ENCODE results near the gene DCHS2. TPM values are rescaled to one million over a fixed set of nuclear protein-coding genes. Genes with fewer than 3 reads are reported as not detected.
A peak's percentile ranks its signal among the peaks of the same experiment; 100 is the strongest.

The DCHS2 gene
- total RNA-seq, 2 donors from 2014 or later, result not detected

GRCh38 chr4:154503598-154503997 lies 12.0 kb upstream of the DCHS2 start:
- Mint-ChIP-seq H3K27me3 (peaks cover 31% of the 10 kb centered on the region), H3K4me1 (no peaks in the 10 kb centered on the region), H3K27ac (no peak overlapping the region), H3K4me3 (no peak overlapping the region), H3K36me3 (ENCODE audit: low read depth) (no peaks in the 10 kb centered on the region), H3K9me3 (no peaks in the 10 kb centered on the region)
- no peak for ATAC-seq (replicated peaks)

- peaks cover 31% of the 10 kb centered on the region for H3K27me3 Mint-ChIP-seq
- no peak overlapping the region for H3K4me3 Mint-ChIP-seq
- H3K9me3 Mint-ChIP-seq, result no peaks in the 10 kb centered on the region
- H3K27ac Mint-ChIP-seq, result no peak overlapping the region
- no peak for ATAC-seq (replicated peaks)
- H3K36me3 Mint-ChIP-seq (ENCODE audit: low read depth), result no peaks in the 10 kb centered on the region
- H3K4me1 Mint-ChIP-seq, result no peaks in the 10 kb centered on the region
Observed at GRCh38 chr4:154502111-154502510, 10.5 kb upstream of the DCHS2 start.

GRCh38 chr4:154497889-154498288 lies 6.3 kb upstream of the DCHS2 start:
- ATAC-seq (replicated peaks), result no peak
- Mint-ChIP-seq H3K4me1 (no peaks in the 10 kb centered on the region), H3K36me3 (ENCODE audit: low read depth) (no peaks in the 10 kb centered on the region)

GRCh38 chr4:154495867-154496266 lies 4.3 kb upstream of the DCHS2 start:
- Mint-ChIP-seq H3K9me3 (no peaks in the 10 kb centered on the region), H3K4me3 (no peak overlapping the region)

More at GRCh38 chr4:154497889-154498288, 6.3 kb upstream of the DCHS2 start:
- H3K4me3 Mint-ChIP-seq, result no peak overlapping the region
- H3K9me3 Mint-ChIP-seq, result no peaks in the 10 kb centered on the region
- H3K27ac Mint-ChIP-seq, result no peak overlapping the region
- peaks cover 37% of the 10 kb centered on the region for H3K27me3 Mint-ChIP-seq

GRCh38 chr4:154492288-154492687 lies 689 bp upstream of the DCHS2 start:
- Mint-ChIP-seq H3K4me3 (peak overlapping the region; percentile 70), H3K36me3 (ENCODE audit: low read depth) (no peaks in the 10 kb centered on the region), H3K27me3 (peaks cover 47% of the 10 kb centered on the region), H3K4me1 (no peaks in the 10 kb centered on the region), H3K9me3 (no peaks in the 10 kb centered on the region), H3K27ac (no peak overlapping the region)
- no peak for ATAC-seq (replicated peaks)

More at GRCh38 chr4:154495867-154496266, 4.3 kb upstream of the DCHS2 start:
- Mint-ChIP-seq H3K36me3 (ENCODE audit: low read depth) (no peaks in the 10 kb centered on the region), H3K27ac (no peak overlapping the region), H3K27me3 (peaks cover 45% of the 10 kb centered on the region), H3K4me1 (no peaks in the 10 kb centered on the region)
- no peak for ATAC-seq (replicated peaks)

GRCh38 chr4:154490583-154491340 lies 837 bp downstream of the DCHS2 start:
- H3K9me3 Mint-ChIP-seq, result no peaks in the 10 kb centered on the region
- no peaks in the 10 kb centered on the region for H3K4me1 Mint-ChIP-seq
- ATAC-seq (replicated peaks), result peak; percentile 53
- H3K36me3 Mint-ChIP-seq (ENCODE audit: low read depth), result no peaks in the 10 kb centered on the region
- peak overlapping the region; percentile 70 for H3K4me3 Mint-ChIP-seq
- H3K27me3 Mint-ChIP-seq, result peaks cover 39% of the 10 kb centered on the region
- no peak overlapping the region for H3K27ac Mint-ChIP-seq

GRCh38 chr4:154490234-154490582 lies 1.4 kb downstream of the DCHS2 start:
- Mint-ChIP-seq H3K36me3 (ENCODE audit: low read depth) (no peaks in the 10 kb centered on the region), H3K4me1 (no peaks in the 10 kb centered on the region), H3K27me3 (peaks cover 37% of the 10 kb centered on the region), H3K9me3 (no peaks in the 10 kb centered on the region), H3K4me3 (peak overlapping the region; percentile 70), H3K27ac (no peak overlapping the region)
- no peak for ATAC-seq (replicated peaks)

GRCh38 chr4:154489558-154490233 lies 1.9 kb downstream of the DCHS2 start:
- Mint-ChIP-seq H3K9me3 (no peaks in the 10 kb centered on the region), H3K36me3 (ENCODE audit: low read depth) (no peaks in the 10 kb centered on the region), H3K27ac (no peak overlapping the region), H3K27me3 (peaks cover 34% of the 10 kb centered on the region), H3K4me3 (no peak overlapping the region), H3K4me1 (no peaks in the 10 kb centered on the region)
- no peak for ATAC-seq (replicated peaks)

GRCh38 chr4:154487145-154487544 lies 4.5 kb downstream of the DCHS2 start:
- Mint-ChIP-seq H3K36me3 (ENCODE audit: low read depth) (no peaks in the 10 kb centered on the region), H3K9me3 (no peaks in the 10 kb centered on the region), H3K4me1 (no peaks in the 10 kb centered on the region), H3K4me3 (no peak overlapping the region), H3K27me3 (peaks cover 16% of the 10 kb centered on the region), H3K27ac (no peak overlapping the region)
- no peak for ATAC-seq (replicated peaks)

GRCh38 chr4:154485127-154485773 lies 6.3 kb downstream of the DCHS2 start:
- no peak for ATAC-seq (replicated peaks)
- Mint-ChIP-seq H3K9me3 (no peaks in the 10 kb centered on the region), H3K4me1 (no peaks in the 10 kb centered on the region), H3K36me3 (ENCODE audit: low read depth) (no peaks in the 10 kb centered on the region), H3K27ac (no peak overlapping the region), H3K27me3 (peaks cover 6% of the 10 kb centered on the region), H3K4me3 (no peak overlapping the region)

GRCh38 chr4:154478547-154478946 lies 13.1 kb downstream of the DCHS2 start:
- Mint-ChIP-seq H3K4me1 (no peaks in the 10 kb centered on the region), H3K27me3 (peaks cover 8% of the 10 kb centered on the region), H3K9me3 (no peaks in the 10 kb centered on the region), H3K4me3 (no peak overlapping the region), H3K27ac (no peak overlapping the region), H3K36me3 (ENCODE audit: low read depth) (no peaks in the 10 kb centered on the region)
- ATAC-seq (replicated peaks), result no peak

GRCh38 chr4:154478128-154478527 lies 13.5 kb downstream of the DCHS2 start:
- Mint-ChIP-seq H3K36me3 (ENCODE audit: low read depth) (no peaks in the 10 kb centered on the region), H3K4me3 (no peak overlapping the region), H3K27ac (no peak overlapping the region), H3K9me3 (no peaks in the 10 kb centered on the region), H3K27me3 (peaks cover 12% of the 10 kb centered on the region), H3K4me1 (no peaks in the 10 kb centered on the region)
- no peak for ATAC-seq (replicated peaks)

GRCh38 chr4:154476232-154476631 lies 15.4 kb downstream of the DCHS2 start:
- Mint-ChIP-seq H3K27ac (no peak overlapping the region), H3K9me3 (no peaks in the 10 kb centered on the region), H3K36me3 (ENCODE audit: low read depth) (no peaks in the 10 kb centered on the region), H3K27me3 (peaks cover 17% of the 10 kb centered on the region), H3K4me1 (no peaks in the 10 kb centered on the region), H3K4me3 (no peak overlapping the region)
- no peak for ATAC-seq (replicated peaks)

GRCh38 chr4:154475820-154476219 lies 15.8 kb downstream of the DCHS2 start:
- Mint-ChIP-seq H3K4me1 (no peaks in the 10 kb centered on the region), H3K27ac (no peak overlapping the region), H3K27me3 (peaks cover 17% of the 10 kb centered on the region), H3K36me3 (ENCODE audit: low read depth) (no peaks in the 10 kb centered on the region), H3K9me3 (no peaks in the 10 kb centered on the region), H3K4me3 (no peak overlapping the region)
- no peak for ATAC-seq (replicated peaks)

- Mint-ChIP-seq H3K9me3 (no peaks in the 10 kb centered on the region), H3K27me3 (peaks cover 27% of the 10 kb centered on the region), H3K36me3 (ENCODE audit: low read depth) (no peaks in the 10 kb centered on the region), H3K27ac (no peak overlapping the region), H3K4me1 (no peaks in the 10 kb centered on the region), H3K4me3 (no peak overlapping the region)
- ATAC-seq (replicated peaks), result no peak
Observed at GRCh38 chr4:154473497-154473896, 18.1 kb downstream of the DCHS2 start.
